HG03432 (cell line): ENCODE results near the gene AGO4.
"Not testable (repeated sequence)": the region's sequence is repeated elsewhere in the genome, so short reads cannot be mapped to it uniquely, and the experiment has no call there.

Source experiments
- ATAC-seq: cut with Tn5 transposase; IDR thresholded peaks from one replicate; pipeline ENCODE4 v1.9.1; 2021; ENCODE audit warnings: mild to moderate bottlenecking, moderate library complexity; ENCODE audit not compliant: unreplicated experiment

The AGO4 gene

GRCh38 chr1:35807614-35808449 is at the start of gene AGO4:
TSS of gene AGO4 (plus strand) at chr1:35808016. CDS start at chr1:35808417, 401 bp downstream.
- ATAC-seq: peak; percentile 53

GRCh38 chr1:35762141-35762540 is 45.7 kb upstream of the AGO4 start:
- no peak for ATAC-seq

- no peak for ATAC-seq
These were observed 44.6 kb upstream of the AGO4 start for GRCh38 chr1:35763201-35763600.

DNA sequence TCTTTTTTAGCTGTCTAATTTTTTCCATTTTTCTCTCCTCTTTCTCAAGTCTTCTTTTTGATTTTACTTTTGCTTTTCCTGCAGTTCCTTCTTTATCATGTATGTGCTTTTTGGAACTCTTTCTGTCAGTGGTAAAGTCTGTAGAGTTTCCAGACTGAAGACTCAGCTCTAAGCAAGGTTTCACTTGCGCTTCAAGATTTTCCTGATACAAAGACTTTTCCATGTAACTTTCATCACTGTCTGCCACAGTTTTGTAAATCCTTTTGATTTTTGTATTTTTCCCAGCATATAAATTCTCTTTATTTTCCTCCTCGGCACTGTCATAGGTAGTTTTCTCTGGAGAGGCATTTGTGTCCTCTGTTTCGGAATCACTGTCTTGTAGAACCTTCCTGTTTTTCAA is 43.5 kb upstream of the AGO4 start:
- ATAC-seq: no peak

- no peak for ATAC-seq
These were observed 39.2 kb upstream of the AGO4 start for GRCh38 chr1:35768350-35769187.

DNA sequence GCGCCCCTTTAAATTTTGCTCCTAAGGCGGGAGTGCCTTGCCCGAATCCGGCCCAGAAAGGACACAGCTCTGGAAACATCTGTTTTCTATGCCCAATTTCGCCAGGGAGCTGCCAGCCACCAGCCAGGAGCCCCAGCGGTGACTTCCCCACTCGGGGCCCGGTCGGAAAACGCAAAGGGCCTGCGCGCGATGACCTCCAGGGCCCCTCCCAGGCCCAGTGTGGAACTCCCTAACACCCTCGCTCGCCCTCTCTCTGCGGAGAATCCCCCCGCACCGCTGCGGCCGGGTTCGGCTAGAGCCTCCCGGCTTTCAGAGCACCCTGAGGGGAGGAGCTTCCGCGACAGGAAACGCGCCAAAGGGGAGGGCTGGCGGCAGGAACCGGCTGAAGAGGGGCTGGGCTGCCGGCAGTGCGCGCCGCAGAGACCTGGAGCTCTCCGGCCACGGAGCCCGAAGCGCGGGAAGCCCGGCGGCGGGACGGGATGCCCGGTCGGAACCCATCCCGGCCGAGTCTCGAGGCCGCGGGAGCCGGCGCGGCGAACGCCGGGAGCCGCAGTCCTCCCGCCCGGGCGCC is 38.5 kb upstream of the AGO4 start:
- ATAC-seq: peak; percentile 86

GRCh38 chr1:35773711-35774110 is 34.1 kb upstream of the AGO4 start:
- no peak for ATAC-seq

DNA sequence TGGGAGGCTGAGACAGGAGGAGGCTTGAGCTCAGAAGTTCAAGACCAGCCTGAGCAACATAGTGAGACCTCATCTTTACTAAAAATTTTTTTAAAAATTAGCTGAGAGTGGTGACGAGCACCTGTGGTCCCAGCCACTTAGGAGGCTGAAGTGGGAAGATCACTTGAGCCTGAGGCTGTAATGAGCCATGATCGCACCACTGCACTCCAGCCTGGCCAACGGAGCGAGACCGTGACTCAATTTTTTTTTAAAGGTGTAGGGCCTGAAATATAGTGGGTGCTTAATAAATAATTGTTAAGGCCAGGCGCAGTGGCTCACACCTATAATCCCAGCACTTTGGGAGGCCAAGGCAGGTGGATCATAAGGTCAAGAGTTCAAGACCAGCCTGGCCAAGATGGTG is 31.6 kb upstream of the AGO4 start:
- ATAC-seq: not testable (repeated sequence)

DNA sequence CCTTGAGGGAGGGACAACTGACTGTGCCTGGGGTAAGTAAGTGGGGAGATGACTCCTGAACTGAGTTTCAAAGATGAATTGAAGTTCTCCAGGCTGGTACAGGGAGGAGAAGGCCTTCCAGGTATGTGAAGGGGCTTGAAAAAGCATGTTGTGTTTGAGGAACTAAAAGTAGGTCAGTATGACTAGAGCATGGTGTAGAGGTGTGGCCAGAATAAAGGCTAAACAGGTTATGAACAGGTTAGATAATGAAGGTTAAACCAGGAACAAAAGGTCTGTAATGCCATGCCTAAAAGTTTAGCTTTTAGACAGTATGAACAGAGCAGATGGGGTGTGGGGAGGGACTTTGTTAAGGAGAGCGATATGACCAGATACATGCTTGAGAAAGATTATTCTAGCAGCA is 30.7 kb upstream of the AGO4 start:
- ATAC-seq: no peak

GRCh38 chr1:35783055-35783583 is 24.7 kb upstream of the AGO4 start:
- no peak for ATAC-seq

DNA sequence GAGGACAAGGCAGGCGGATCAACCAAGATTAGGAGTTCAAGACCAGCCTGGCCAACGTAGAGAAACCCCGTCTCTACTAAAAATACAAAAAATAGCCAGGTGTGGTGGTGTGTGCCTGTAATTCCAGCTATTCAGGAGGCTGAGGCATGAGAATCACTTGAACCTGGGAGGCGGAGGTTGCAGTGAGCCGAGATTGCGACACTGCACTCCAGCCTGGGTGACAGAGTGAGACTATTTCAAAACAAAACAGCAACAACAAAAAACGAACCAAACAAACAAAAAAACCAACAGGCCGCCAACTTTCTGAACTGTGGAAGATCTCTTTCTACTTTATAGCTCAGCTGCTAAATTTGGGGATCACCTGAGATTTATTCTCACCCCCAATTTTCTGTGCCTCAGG is 23.5 kb upstream of the AGO4 start:
- not testable (repeated sequence) for ATAC-seq

DNA sequence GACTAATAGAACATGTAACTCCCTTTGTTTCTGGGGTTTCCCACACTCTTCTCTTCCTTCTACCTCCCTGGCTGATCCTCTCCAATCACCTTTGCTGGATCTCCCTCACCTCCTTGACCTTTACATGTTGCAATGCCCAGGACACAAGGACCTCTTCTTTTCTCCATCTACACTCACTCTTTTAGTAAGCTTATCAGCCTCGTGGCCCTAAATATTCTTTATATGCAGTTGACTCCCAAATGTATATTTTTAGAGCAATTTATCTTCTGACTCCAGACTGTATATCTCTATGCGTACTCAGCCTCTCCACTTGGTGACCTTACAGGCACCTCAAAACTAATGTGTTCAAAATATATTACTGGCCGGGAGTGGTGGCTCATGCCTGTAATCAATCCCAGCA is 19.7 kb upstream of the AGO4 start:
- ATAC-seq: no peak

GRCh38 chr1:35790670-35791069 is 17.1 kb upstream of the AGO4 start:
- ATAC-seq: no peak

GRCh38 chr1:35795295-35795694 is 12.5 kb upstream of the AGO4 start:
- no peak for ATAC-seq

DNA sequence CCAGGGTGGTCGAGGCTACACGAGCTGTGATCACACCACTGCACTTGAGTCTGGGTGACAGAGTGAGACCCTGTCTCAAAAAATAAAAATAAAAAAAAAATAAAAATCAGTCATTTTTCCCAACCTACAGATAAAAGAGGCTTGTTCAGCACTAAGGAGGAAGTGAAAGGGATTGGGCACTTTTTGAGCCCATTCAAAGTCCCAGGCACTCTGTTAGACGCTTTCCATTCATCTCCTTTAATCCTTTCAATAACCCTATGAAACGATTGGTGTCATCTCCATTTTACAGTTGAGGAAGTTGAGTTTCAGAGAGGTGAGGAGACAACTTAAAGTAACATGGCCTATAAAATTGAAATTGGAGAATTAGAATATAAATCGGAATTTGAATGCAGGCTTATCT is 10.4 kb upstream of the AGO4 start:
- ATAC-seq: no peak

DNA sequence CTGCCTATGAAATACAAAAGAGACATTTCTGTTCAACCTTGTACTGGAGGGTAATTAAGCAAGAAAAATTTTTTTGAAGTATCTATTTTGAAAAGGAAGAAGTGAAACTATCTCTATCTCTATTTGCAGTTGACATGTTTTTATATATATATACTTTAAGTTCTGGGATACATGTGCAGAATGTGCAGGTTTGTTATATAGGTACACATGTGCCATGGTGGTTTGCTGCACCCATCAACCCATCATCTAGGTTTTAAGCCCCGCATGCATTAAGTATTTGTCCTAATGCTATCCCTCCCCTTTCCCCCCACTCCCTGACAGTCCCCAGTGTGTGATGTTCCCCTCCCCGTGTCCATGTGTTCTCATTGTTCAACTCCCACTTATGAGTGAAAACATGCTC is 9.8 kb upstream of the AGO4 start:
- ATAC-seq: not testable (repeated sequence)

DNA sequence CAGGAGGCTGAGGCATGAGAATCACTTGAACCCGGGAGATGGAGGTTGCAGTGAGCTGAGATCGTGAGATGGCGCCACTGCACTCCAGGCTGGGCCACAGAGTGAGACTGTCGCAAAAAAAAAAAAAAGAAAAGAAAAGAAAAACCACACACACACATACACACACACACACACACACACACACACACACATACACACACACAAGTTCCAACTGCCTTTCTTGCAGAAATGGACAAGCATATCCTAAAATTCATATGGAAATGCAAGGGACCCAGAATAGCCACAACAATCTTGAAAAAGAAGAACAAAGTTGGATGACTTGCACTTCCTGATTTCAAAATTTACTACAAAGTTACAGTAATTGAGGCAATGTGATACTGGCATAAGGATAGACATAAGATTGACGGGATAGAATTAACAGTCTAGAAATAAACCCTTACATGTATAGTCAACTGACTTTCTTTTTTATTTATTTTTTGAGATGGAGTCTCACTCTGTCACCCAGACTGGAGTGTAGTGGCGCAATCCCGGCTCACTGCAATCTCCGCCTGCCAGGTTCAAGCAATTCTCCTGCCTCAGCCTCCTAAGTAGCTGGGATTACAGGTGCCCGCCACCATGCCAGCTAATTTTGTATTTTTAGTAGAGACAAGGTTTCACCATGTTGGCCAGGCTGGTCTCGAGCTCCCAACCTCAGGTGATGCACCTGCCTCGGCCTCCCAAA is 7.5 kb upstream of the AGO4 start:
- not testable (repeated sequence) for ATAC-seq

- peak; percentile 40 for ATAC-seq
These were observed 766 bp downstream of the AGO4 start for GRCh38 chr1:35808450-35809113.

GRCh38 chr1:35809114-35810095 is 1.6 kb downstream of the AGO4 start:
- no peak for ATAC-seq
